GM18507 (cell line): ENCODE data around the gene PLXNA4.

Experiments
- DNase-seq: peaks from one replicate; pipeline ENCODE4 v3.0.0; 2011; ENCODE audit warnings: low read depth; ENCODE audit not compliant: insufficient read length; ENCODE audit errors: extremely low spot score
- FAIRE-seq: peaks from 2 replicates; lab custom pipeline; 2011; peaks lifted over from hg19 to GRCh38; lab: Jason Lieb, UNC

Gene PLXNA4

GRCh38 chr7:132218876-132219275 lies 357.4 kb downstream of the PLXNA4 start:
- no peak for DNase-seq
- FAIRE-seq: no peak

- no peak for DNase-seq
- no peak for FAIRE-seq
These were observed 359.3 kb downstream of the PLXNA4 start for GRCh38 chr7:132216847-132217525.

- FAIRE-seq (no peak), DNase-seq (no peak)
These were observed 361.8 kb downstream of the PLXNA4 start for GRCh38 chr7:132214452-132214851.

- FAIRE-seq (no peak), DNase-seq (no peak)
These were observed 362.7 kb downstream of the PLXNA4 start for GRCh38 chr7:132213583-132213982.

- no peak for FAIRE-seq
- no peak for DNase-seq
These were observed 364.3 kb downstream of the PLXNA4 start for GRCh38 chr7:132211971-132212370.

GRCh38 chr7:132210821-132211220 lies 365.4 kb downstream of the PLXNA4 start:
- no peak for DNase-seq
- no peak for FAIRE-seq

- no peak for FAIRE-seq
- DNase-seq: no peak
These were observed 368.5 kb downstream of the PLXNA4 start for GRCh38 chr7:132207782-132208181.

- no peak for FAIRE-seq
- DNase-seq: no peak
These were observed 369.1 kb downstream of the PLXNA4 start for GRCh38 chr7:132207211-132207610.

- no peak for DNase-seq
- no peak for FAIRE-seq
These were observed 369.7 kb downstream of the PLXNA4 start for GRCh38 chr7:132206594-132206993.

- FAIRE-seq: no peak
These were observed 370.8 kb downstream of the PLXNA4 start for GRCh38 chr7:132205509-132205908.

GRCh38 chr7:132203021-132203420 lies 373.2 kb downstream of the PLXNA4 start:
- no peak for FAIRE-seq

More at GRCh38 chr7:132205509-132205908, 370.8 kb downstream of the PLXNA4 start:
- DNase-seq: no peak

GRCh38 chr7:132202541-132202940 lies 373.7 kb downstream of the PLXNA4 start:
- FAIRE-seq (no peak), DNase-seq (no peak)

More at GRCh38 chr7:132203021-132203420, 373.2 kb downstream of the PLXNA4 start:
- no peak for DNase-seq

- no peak for DNase-seq
- FAIRE-seq: no peak
These were observed 376.1 kb downstream of the PLXNA4 start for GRCh38 chr7:132200141-132200540.

- DNase-seq (no peak), FAIRE-seq (no peak)
These were observed 376.6 kb downstream of the PLXNA4 start for GRCh38 chr7:132199626-132200025.

- no peak for FAIRE-seq
These were observed 378.5 kb downstream of the PLXNA4 start for GRCh38 chr7:132197772-132198171.

GRCh38 chr7:132193898-132194297 lies 382.4 kb downstream of the PLXNA4 start:
- no peak for FAIRE-seq
- no peak for DNase-seq

More at GRCh38 chr7:132197772-132198171, 378.5 kb downstream of the PLXNA4 start:
- no peak for DNase-seq

GRCh38 chr7:132192809-132193208 lies 383.5 kb downstream of the PLXNA4 start:
- DNase-seq (no peak), FAIRE-seq (no peak)

- DNase-seq: no peak
- no peak for FAIRE-seq
These were observed 384.9 kb downstream of the PLXNA4 start for GRCh38 chr7:132191418-132191817.

GRCh38 chr7:132190683-132191082 lies 385.6 kb downstream of the PLXNA4 start:
- DNase-seq: no peak
- FAIRE-seq: no peak

- DNase-seq (no peak), FAIRE-seq (no peak)
These were observed 386.4 kb downstream of the PLXNA4 start for GRCh38 chr7:132189881-132190280.

- DNase-seq (no peak), FAIRE-seq (no peak)
These were observed 388.1 kb downstream of the PLXNA4 start for GRCh38 chr7:132187869-132188789.
